ENCODE data around the gene SNAPC4.

DNA sequence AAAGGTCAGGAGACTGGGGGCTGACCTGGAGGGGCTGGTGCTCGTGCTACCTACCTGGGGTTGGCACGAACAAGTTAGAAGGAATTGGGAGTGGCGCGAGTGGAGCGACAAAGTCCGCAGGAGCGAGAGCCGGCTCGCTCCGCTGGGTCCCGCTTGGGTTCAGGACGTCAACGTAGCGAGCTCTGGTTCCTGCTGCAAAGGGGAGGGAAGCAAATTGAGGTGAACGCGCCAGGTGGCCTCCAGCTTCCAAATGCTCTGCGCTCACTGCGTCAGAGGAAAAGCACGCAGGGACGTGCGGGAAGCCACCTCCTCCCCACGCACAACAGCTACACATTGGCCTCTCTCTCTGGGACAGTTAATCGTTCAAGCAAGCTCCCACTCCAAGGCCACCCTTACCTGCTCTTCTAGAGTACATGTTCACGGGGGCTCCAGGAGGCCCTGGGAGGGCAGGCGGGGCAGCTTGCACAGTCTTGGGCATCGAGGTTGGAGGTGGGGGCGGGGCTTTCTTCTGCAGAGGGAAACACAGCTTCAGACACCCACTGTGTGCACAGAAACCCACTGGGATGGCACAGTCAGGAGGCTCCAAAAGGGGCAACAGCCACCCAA lies 47.3 kb upstream of the SNAPC4 start:
- no peak for TF ChIP-seq GATA3 (IDR thresholded peaks at IDR 0.05; ENCODE audit: low read depth, low read length)
- TF ChIP-seq GATA2 (IDR thresholded peaks at IDR 0.05; ENCODE audit: low read depth, low read length): no peak
